ENCODE data around the gene SAP25. TPM values are rescaled to one million over a fixed set of nuclear protein-coding genes. Genes with fewer than 3 reads are reported as not detected.
"Not testable (repeated sequence)": the region's sequence is repeated elsewhere in the genome, so short reads cannot be mapped to it uniquely, and the experiment has no call there.

The SAP25 gene
- total and polyA plus RNA-seq, 11 donors: 0.30 to 2.3 (median 0.65) TPM; not detected in 4

DNA sequence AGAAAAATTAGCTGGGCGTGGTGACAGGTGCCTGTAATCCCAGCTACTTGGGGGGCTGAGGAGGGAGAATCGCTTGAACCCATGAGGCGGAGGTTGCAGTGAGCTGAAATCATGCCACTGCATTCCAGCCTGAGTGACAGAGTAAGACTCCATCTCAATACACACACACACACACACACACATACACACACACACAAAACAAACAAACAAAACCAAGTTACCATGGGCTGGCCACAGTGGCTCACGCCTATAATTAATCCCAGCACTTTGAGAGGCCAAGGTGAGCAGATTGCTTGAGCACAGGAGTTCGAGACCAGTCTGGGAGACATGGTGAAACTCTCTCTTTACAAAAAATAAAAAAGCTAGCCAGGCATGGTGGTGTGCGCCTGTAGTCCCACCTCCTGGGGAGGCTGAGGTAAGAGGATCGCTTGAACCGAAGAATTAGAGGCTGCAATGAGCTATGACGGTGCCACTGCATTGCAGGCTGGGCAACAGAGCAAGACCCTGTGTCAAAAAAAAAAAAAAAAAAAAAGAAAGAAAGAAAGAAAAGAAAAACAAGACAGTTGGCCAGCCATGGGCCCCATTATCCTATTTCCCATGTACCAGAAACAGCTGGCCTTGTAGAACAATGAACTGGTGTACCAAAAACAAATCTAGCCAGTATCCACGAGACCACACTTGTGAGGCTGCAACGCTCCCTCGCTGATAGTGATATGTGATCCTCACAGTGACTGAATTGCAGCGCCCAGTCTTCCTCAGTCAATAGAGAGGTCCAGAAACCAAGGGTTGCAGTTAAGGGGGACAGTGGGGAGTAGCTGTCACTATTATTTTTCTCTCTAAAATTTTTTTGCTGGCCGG, 41.3 kb downstream of the SAP25 start:
- no peaks in the 10 kb centered on the region for H3K4me1 ChIP-seq
- ATAC-seq (no peak), DNase-seq (no peak)
- 82 to 89% (median 86%) methylated on average over 14 of the region's 14 CpGs for WGBS, 4 donors
- H3K27me3 ChIP-seq: no peaks in the 10 kb centered on the region
- TF ChIP-seq POLR2A (IDR thresholded peaks at IDR 0.05): no peak
- no peak for TF ChIP-seq CTCF (IDR thresholded peaks at IDR 0.05)
- H3K4me3 ChIP-seq: no peak overlapping the region
- H3K27ac ChIP-seq: no peak overlapping the region
- H3K36me3 ChIP-seq: no peaks in the 10 kb centered on the region
- H3K9me3 ChIP-seq: no peaks in the 10 kb centered on the region
- intact Hi-C loops (cut with DNase I): no loop called here

DNA sequence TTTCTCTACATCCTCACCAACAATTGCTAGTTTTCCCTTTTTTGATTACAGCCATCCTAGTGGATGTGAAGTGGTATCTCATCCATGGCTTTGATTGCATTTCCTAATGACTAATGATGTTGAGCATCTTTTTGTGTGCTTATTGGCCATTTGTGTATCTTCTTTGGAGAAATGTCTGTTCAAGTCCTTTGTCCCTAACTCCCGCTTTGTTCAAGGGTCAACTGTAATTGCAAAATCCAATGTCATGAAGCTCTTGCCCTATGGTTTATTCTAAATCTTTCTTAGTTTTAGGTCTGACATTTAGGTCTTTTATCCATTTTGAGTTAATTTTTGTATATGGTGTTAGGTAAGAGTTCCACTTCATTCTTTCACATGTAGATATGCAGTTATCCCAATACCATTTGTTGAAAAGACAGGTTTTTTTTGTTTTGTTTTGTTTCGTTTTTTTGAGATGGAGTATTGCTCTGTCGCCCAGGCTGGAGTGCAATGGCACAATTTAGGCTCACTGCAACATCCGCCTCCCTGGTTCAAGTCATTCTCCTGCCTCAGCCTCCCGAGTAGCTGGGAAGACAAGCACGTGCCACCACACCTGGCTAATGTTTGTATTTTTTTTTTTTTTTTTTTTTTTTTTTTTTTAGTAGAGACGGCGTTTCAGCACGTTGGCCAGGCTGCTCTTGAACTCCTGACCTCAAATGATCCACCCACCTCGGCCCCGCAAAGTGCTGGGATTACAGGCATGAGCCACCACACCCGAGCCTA, 45.4 kb downstream of the SAP25 start:
- H3K27me3 ChIP-seq; intact Hi-C loops (cut with DNase I); H3K4me1 ChIP-seq; H3K27ac ChIP-seq; DNase-seq; H3K36me3 ChIP-seq; H3K9me3 ChIP-seq; ATAC-seq; H3K4me3 ChIP-seq: not testable (repeated sequence)
- 80 to 84% (median 83%) methylated on average over 12 of the region's 12 CpGs for WGBS, 4 donors

DNA sequence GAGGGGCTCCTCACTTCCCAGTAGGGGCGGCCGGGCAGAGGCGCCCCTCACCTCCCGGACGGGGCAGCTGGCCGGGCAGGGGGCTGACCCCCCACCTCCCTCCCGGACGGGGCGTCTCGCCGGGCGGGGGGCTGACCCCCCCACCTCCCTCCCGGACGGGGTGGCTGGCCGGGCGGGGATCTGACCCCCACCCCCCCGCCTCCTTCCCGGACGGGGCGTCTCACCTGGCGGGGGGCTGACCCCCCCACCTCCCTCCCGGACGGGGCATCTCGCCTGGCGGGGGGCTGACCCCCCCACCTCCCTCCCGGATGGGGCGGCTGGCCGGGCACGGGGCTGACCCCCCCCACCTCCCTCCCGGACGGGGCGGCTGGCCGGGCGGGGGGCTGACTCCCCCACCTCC, 50.5 kb downstream of the SAP25 start:
- H3K36me3 ChIP-seq; H3K9me3 ChIP-seq; H3K27me3 ChIP-seq; ATAC-seq; H3K4me3 ChIP-seq; H3K4me1 ChIP-seq; DNase-seq; H3K27ac ChIP-seq; intact Hi-C loops (cut with DNase I): not testable (repeated sequence)
- 91 to 93% methylated on average over 27 to 32 of the region's 34 CpGs; no CpG with 5 or more reads in 2 of the 4 donors for WGBS, 4 donors

Other genes starting within 250 kb of the SAP25 start
- 10 to 100 TPM in 4 of 9 donors, 1 to 10 TPM in 5; 6.2 to 15.1 (median 10.0) TPM for gene PILRB, start 215.8 kb downstream of the SAP25 start, total RNA-seq
- gene PILRB, start 215.8 kb downstream of the SAP25 start, polyA plus RNA-seq: 10 to 100 TPM in 1 of 2 donors, 1 to 10 TPM in 1; 8.7 to 24.2 TPM
- gene PILRA, start 200.4 kb downstream of the SAP25 start, total RNA-seq: 10 to 100 TPM in 2 of 9 donors, 1 to 10 TPM in 6, under 1 TPM in 1; 0.69 to 30.5 (median 3.4) TPM
- gene PILRA, start 200.4 kb downstream of the SAP25 start, polyA plus RNA-seq: 1 to 10 TPM; 1.8 to 2.5 TPM
- gene ZCWPW1, start 145.2 kb downstream of the SAP25 start, total RNA-seq: 1 to 10 TPM; 2.8 to 6.2 (median 3.7) TPM
- gene ZCWPW1, start 145.2 kb downstream of the SAP25 start, polyA plus RNA-seq: 1 to 10 TPM; 5.1 to 6.4 TPM
- gene MEPCE, start 144.1 kb downstream of the SAP25 start, total RNA-seq: 10 to 100 TPM; 15.8 to 30.3 (median 21.5) TPM
- gene MEPCE, start 144.1 kb downstream of the SAP25 start, polyA plus RNA-seq: 10 to 100 TPM; 14.6 to 24.5 TPM
- gene PPP1R35, start 137.4 kb downstream of the SAP25 start, total RNA-seq: 10 to 100 TPM in 8 of 9 donors, 1 to 10 TPM in 1; 9.6 to 26.8 (median 12.4) TPM
- gene PPP1R35, start 137.4 kb downstream of the SAP25 start, polyA plus RNA-seq: 10 to 100 TPM; 17.7 to 28.4 TPM
- gene SPACDR, start 109.6 kb downstream of the SAP25 start, total RNA-seq: under 1 TPM in 5 of 9 donors, not detected in 4; 0.27 to 0.77 (median 0.39) TPM
- under 1 TPM; 0.61 to 0.78 TPM for gene SPACDR, start 109.6 kb downstream of the SAP25 start, polyA plus RNA-seq
- gene TSC22D4, start 94.7 kb downstream of the SAP25 start, total RNA-seq: 10 to 100 TPM; 41.8 to 55.5 (median 49.0) TPM
- gene TSC22D4, start 94.7 kb downstream of the SAP25 start, polyA plus RNA-seq: 10 to 100 TPM; 42.2 to 47.0 TPM
- 1 to 10 TPM in 1 of 9 donors, under 1 TPM in 5, not detected in 3; 0.16 to 1.1 (median 0.35) TPM for gene NYAP1, start 90.0 kb downstream of the SAP25 start, total RNA-seq
- gene NYAP1, start 90.0 kb downstream of the SAP25 start, polyA plus RNA-seq: under 1 TPM; 0.42 to 0.50 TPM
- gene AGFG2, start 34.7 kb downstream of the SAP25 start, total RNA-seq: 10 to 100 TPM; 24.1 to 36.9 (median 32.8) TPM
- gene AGFG2, start 34.7 kb downstream of the SAP25 start, polyA plus RNA-seq: 10 to 100 TPM; 12.5 to 30.8 TPM
- 10 to 100 TPM; 18.5 to 46.6 (median 29.2) TPM for gene LRCH4, start 12.2 kb upstream of the SAP25 start, total RNA-seq
- 10 to 100 TPM; 34.1 to 42.0 TPM for gene LRCH4, start 12.2 kb upstream of the SAP25 start, polyA plus RNA-seq
- gene FBXO24, start 12.4 kb upstream of the SAP25 start, total RNA-seq: under 1 TPM in 6 of 9 donors, not detected in 3; 0.11 to 0.75 (median 0.48) TPM
- gene FBXO24, start 12.4 kb upstream of the SAP25 start, polyA plus RNA-seq: under 1 TPM in 1 of 2 donors, not detected in 1; 0.14 TPM
- gene PCOLCE, start 28.5 kb upstream of the SAP25 start, total RNA-seq: 10 to 100 TPM; 15.7 to 68.1 (median 28.3) TPM
- 10 to 100 TPM; 33.5 to 35.4 TPM for gene PCOLCE, start 28.5 kb upstream of the SAP25 start, polyA plus RNA-seq
- 10 to 100 TPM in 5 of 9 donors, 1 to 10 TPM in 4; 6.7 to 13.8 (median 10.4) TPM for gene MOSPD3, start 38.6 kb upstream of the SAP25 start, total RNA-seq
- 10 to 100 TPM; 10.4 to 12.3 TPM for gene MOSPD3, start 38.6 kb upstream of the SAP25 start, polyA plus RNA-seq
- under 1 TPM in 4 of 9 donors, not detected in 5; 0.15 to 0.59 (median 0.45) TPM for gene TFR2, start 67.7 kb upstream of the SAP25 start, total RNA-seq
- under 1 TPM; 0.08 to 0.37 TPM for gene TFR2, start 67.7 kb upstream of the SAP25 start, polyA plus RNA-seq
- not detected for gene ACTL6B, start 82.5 kb upstream of the SAP25 start, total RNA-seq
- not detected for gene ACTL6B, start 82.5 kb upstream of the SAP25 start, polyA plus RNA-seq
- 100 to 1,000 TPM in 7 of 9 donors, 10 to 100 TPM in 2; 94.8 to 188 (median 122) TPM for gene GNB2, start 99.8 kb upstream of the SAP25 start, total RNA-seq
- gene GNB2, start 99.8 kb upstream of the SAP25 start, polyA plus RNA-seq: 100 to 1,000 TPM in 1 of 2 donors, 10 to 100 TPM in 1; 48.0 to 199 TPM
- gene GIGYF1, start 120.3 kb upstream of the SAP25 start, total RNA-seq: 10 to 100 TPM; 14.1 to 31.7 (median 23.2) TPM
- 10 to 100 TPM; 12.9 to 23.8 TPM for gene GIGYF1, start 120.3 kb upstream of the SAP25 start, polyA plus RNA-seq
- 10 to 100 TPM; 24.1 to 41.3 (median 28.9) TPM for gene POP7, start 132.2 kb upstream of the SAP25 start, total RNA-seq
- 10 to 100 TPM; 42.1 to 62.4 TPM for gene POP7, start 132.2 kb upstream of the SAP25 start, polyA plus RNA-seq
- not detected for gene EPO, start 146.6 kb upstream of the SAP25 start, total RNA-seq
- not detected for gene EPO, start 146.6 kb upstream of the SAP25 start, polyA plus RNA-seq
- gene ZAN, start 159.7 kb upstream of the SAP25 start, total RNA-seq: not detected
- gene ZAN, start 159.7 kb upstream of the SAP25 start, polyA plus RNA-seq: not detected